Measurements from ENCODE around the gene CAMTA2. TPM values are rescaled to one million over a fixed set of nuclear protein-coding genes. Genes with fewer than 3 reads are reported as not detected.

The CAMTA2 gene
- total RNA-seq, 2 experiments from 2014 or later, result 9.7 to 44.3 TPM

GRCh38 chr17:4948931-4949320, 38.5 kb downstream of the CAMTA2 start:
- Histone ChIP-seq H3K4me3 (ENCODE audit: low read depth, low read length, poor library complexity, severe bottlenecking) (peak overlapping the region; percentile 100), H3K9me3 (ENCODE audit: low read length) (no peaks in the 10 kb centered on the region), H4K20me1 (ENCODE audit: insufficient read depth, low read length) (peaks cover 19% of the 10 kb centered on the region), H3K36me3 (ENCODE audit: insufficient read depth, low read length) (peaks cover 43% of the 10 kb centered on the region), H2AFZ (ENCODE audit: low read length) (peak overlapping the region; percentile 15; the same call in 1 of the 2 replicates), H3K4me1 (ENCODE audit: insufficient read depth, low read length, poor library complexity, severe bottlenecking) (peaks cover 49% of the 10 kb centered on the region), H3K27ac (ENCODE audit: low read depth, low read length, poor library complexity, severe bottlenecking) (peak overlapping the region; percentile 99), H3K79me2 (ENCODE audit: insufficient read depth, low read depth, low read length) (peaks cover 39% of the 10 kb centered on the region), H3K9me2 (ENCODE audit: insufficient read depth, low read length) (no peaks in the 10 kb centered on the region), H3K4me2 (ENCODE audit: low read length) (peak overlapping the region; percentile 93)
- ChIA-PET CTCF (ENCODE audit: unreplicated experiment) (no interaction called here), POLR2A (interaction anchor here (0.7 to 0.9 kb wide), 2 partner anchors 19 to 392 kb away, joined by 3 read pairs; partner anchors contain the start of gene SPAG7)
- DNase-seq (ENCODE audit: low spot score), result peak; percentile 93
- BruUV-seq (replicated peaks), result no TSS peak
- TF ChIP-seq CTCF (conservative IDR thresholded peaks at IDR 0.05; ENCODE audit: low read length), result no peak
- TF ChIP-seq EZH2phosphoT487 (IDR thresholded peaks at IDR 0.05; ENCODE audit: borderline replicate concordance, low read depth, low read length), result no peak
- intact Hi-C loops (cut with micrococcal nuclease; ENCODE audit: unreplicated experiment), result loop anchor here (1.0 to 10.0 kb wide), 3 partner anchors 18 to 246 kb away; partner anchors contain the start of genes INCA1, KIF1C, SPAG7 and ZNF594

- Histone ChIP-seq H2AFZ (ENCODE audit: low read length) (peak within 1 kb of the TSS; percentile 15; the same call in 1 of the 2 replicates), H4K20me1 (ENCODE audit: insufficient read depth, low read length) (peaks cover 19% of the 10 kb centered on the region), H3K4me2 (ENCODE audit: low read length) (peak within 1 kb of the TSS; percentile 97), H3K4me3 (ENCODE audit: low read depth, low read length, poor library complexity, severe bottlenecking) (peak within 1 kb of the TSS; percentile 100), H3K79me2 (ENCODE audit: insufficient read depth, low read depth, low read length) (peaks cover 45% of the 10 kb centered on the region), H3K4me1 (ENCODE audit: insufficient read depth, low read length, poor library complexity, severe bottlenecking) (peaks cover 55% of the 10 kb centered on the region), H3K9me3 (ENCODE audit: low read length) (no peaks in the 10 kb centered on the region), H3K9me2 (ENCODE audit: insufficient read depth, low read length) (no peaks in the 10 kb centered on the region), H3K36me3 (ENCODE audit: insufficient read depth, low read length) (peaks cover 49% of the 10 kb centered on the region), H3K27ac (ENCODE audit: low read depth, low read length, poor library complexity, severe bottlenecking) (peak within 1 kb of the TSS; percentile 99)
- TF ChIP-seq EZH2phosphoT487 (IDR thresholded peaks at IDR 0.05; ENCODE audit: borderline replicate concordance, low read depth, low read length) (no peak), CTCF (conservative IDR thresholded peaks at IDR 0.05; ENCODE audit: low read length) (no peak)
- ChIA-PET POLR2A (interaction anchor here (0.5 to 0.9 kb wide), 4 partner anchors 19 to 478 kb away, joined by 3 read pairs; partner anchors contain the start of gene SPAG7), CTCF (ENCODE audit: unreplicated experiment) (interaction anchor here (0.7 kb wide), 1 partner anchor 19 kb away, joined by 3 read pairs; the partner anchor contains the start of gene SPAG7)
- peak; percentile 96 for DNase-seq (ENCODE audit: low spot score)
- intact Hi-C loops (cut with micrococcal nuclease; ENCODE audit: unreplicated experiment), result loop anchor here (1.0 to 10.0 kb wide), 2 partner anchors 49 to 246 kb away; partner anchors contain the start of genes INCA1, KIF1C and ZNF594
- BruUV-seq (replicated peaks), result no TSS peak
Observed at GRCh38 chr17:4948166-4948930, 39.1 kb downstream of the CAMTA2 start, which contains the start of gene PFN1. Gene PFN1 (minus strand): TSS chr17:4948530. CDS start chr17:4948394, 136 bp downstream.
